HEK293 (cell line): Measurements from ENCODE around the gene REM2.

Source experiments
- CTCF ChIP-seq: fragments of 450-650 bp; formaldehyde crosslinking; IDR thresholded peaks from 2 replicates; pipeline ENCODE4 v1.5.1; 2016; ENCODE audit warnings: missing biosample characterization, missing genetic modification characterization
- ZBTB1 ChIP-seq: fragments of 450-650 bp; formaldehyde crosslinking; IDR thresholded peaks from 2 replicates; pipeline ENCODE4 v1.5.1; 2016; ENCODE audit warnings: missing biosample characterization, missing genetic modification characterization
- ZBTB8A ChIP-seq: fragments of 450-650 bp; formaldehyde crosslinking; IDR thresholded peaks from 2 replicates; pipeline ENCODE4 v1.5.1; 2016; ENCODE audit warnings: missing biosample characterization, missing genetic modification characterization
- ZSCAN18 ChIP-seq: fragments of 450-650 bp; formaldehyde crosslinking; IDR thresholded peaks from 2 replicates; pipeline ENCODE4 v1.5.1; 2016; ENCODE audit warnings: missing biosample characterization, missing genetic modification characterization

- no peak for TF ChIP-seq ZSCAN18
- no peak for TF ChIP-seq ZBTB1
- no peak for TF ChIP-seq CTCF (tag by site-specific recombination)
- TF ChIP-seq ZBTB8A (tag by site-specific recombination): no peak
Measured at GRCh38 chr14:22935156-22935555, 52.1 kb downstream of the REM2 start.
